Fibroblast of lung (primary cell): ENCODE measurements around the gene PBX1.

ENCODE experiments used
- EZH2 ChIP-seq: IDR thresholded peaks from 2 replicates; pipeline ENCODE4 v1.5.1; 2012; ENCODE audit warnings: low read length, control low read depth, mild to moderate bottlenecking; ENCODE audit errors: missing control alignments
- TF ChIP-seq, protein P1 (sequence below), 2 donors: IDR thresholded peaks in 1 of 2; conservative IDR thresholded peaks in 1 of 2; 1 replicate in 1 of 2; 2 replicates in 1 of 2; pipeline ENCODE4 v1.5.1; 2011 to 2012; ENCODE audit warnings: low read length in 2 of 2, control low read depth in 1 of 2, inconsistent platforms in 1 of 2, low read depth in 1 of 2, mild to moderate bottlenecking in 1 of 2

DNA sequence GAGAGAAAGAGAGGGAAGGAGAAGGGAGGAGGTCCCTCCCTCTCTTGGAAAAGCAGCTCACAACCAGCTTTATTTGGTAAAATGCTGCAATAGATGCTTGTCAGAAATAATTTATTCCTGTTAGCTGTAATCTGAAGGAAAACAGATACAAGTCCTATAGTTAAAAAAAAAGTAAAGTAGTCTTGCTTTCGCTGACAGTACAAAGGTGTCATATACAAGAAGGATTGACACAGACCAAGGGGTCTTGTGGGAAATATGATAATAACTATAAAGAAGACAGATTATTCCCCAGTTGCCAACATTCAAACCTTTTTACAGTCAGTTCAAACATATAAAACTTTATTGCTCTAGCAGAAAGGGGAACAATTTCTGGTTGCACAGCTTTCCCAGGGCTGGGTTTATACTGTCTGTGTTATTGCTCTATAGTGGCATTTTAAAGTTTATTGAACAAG is 145.0 kb downstream of the PBX1 start:
- TF ChIP-seq, protein P1, sequence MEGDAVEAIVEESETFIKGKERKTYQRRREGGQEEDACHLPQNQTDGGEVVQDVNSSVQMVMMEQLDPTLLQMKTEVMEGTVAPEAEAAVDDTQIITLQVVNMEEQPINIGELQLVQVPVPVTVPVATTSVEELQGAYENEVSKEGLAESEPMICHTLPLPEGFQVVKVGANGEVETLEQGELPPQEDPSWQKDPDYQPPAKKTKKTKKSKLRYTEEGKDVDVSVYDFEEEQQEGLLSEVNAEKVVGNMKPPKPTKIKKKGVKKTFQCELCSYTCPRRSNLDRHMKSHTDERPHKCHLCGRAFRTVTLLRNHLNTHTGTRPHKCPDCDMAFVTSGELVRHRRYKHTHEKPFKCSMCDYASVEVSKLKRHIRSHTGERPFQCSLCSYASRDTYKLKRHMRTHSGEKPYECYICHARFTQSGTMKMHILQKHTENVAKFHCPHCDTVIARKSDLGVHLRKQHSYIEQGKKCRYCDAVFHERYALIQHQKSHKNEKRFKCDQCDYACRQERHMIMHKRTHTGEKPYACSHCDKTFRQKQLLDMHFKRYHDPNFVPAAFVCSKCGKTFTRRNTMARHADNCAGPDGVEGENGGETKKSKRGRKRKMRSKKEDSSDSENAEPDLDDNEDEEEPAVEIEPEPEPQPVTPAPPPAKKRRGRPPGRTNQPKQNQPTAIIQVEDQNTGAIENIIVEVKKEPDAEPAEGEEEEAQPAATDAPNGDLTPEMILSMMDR (conservative IDR thresholded peaks at IDR 0.05 in 1 of 2, IDR thresholded peaks at IDR 0.05 in 1 of 2; ENCODE audit: low read depth in 1 of 2, low read length in 2 of 2), result no peak
- no peak for TF ChIP-seq EZH2
